A549 (cell line): Measurements from ENCODE around the gene MED9. TPM values are rescaled to one million over a fixed set of nuclear protein-coding genes. Genes with fewer than 3 reads are reported as not detected.

Source experiments
- ATAC-seq, 2 experiments: fragments of 200-7000 bp in 1 of 2; fragments of >200 bp in 1 of 2; cut with Nextera tagmentation in 1 of 2; cut with Tn5 transposase in 1 of 2; 3 replicates each; pipeline versions ENCODE4 v1.8.0 to v1.9.1; 2018 to 2020; ENCODE audit warnings: mild to moderate bottlenecking in 1 of 2, moderate library complexity in 1 of 2
- CTCF ChIA-PET: fragments of 300-600 bp; sonication (Branson Sonifier 250); formaldehyde crosslinking; extraction: SDS; loops from one replicate; lab custom pipeline; 2021; ENCODE audit warnings: antibody characterized with exemption, inconsistent platforms; lab: Yijun Ruan, JAX
- POLR2A ChIA-PET: fragments of 350-600 bp; formaldehyde crosslinking; extraction: SDS; loops from one replicate; lab custom pipeline; 2021; ENCODE audit warnings: antibody characterized with exemption, inconsistent platforms; lab: Yijun Ruan, JAX
- DNase-seq, 2 experiments: peaks; one replicate each; pipeline versions ENCODE4 v3.0.0 to v3.0.0-alpha.2; 2011 to 2016; ENCODE audit warnings: low read depth in 1 of 2, low spot score in 1 of 2
- FAIRE-seq: peaks from 2 replicates; lab custom pipeline; 2011; peaks lifted over from hg19 to GRCh38; lab: Jason Lieb, UNC
- H3K27ac ChIP-seq, 2 experiments: fragments of >200 bp; sonication (Bioruptor Twin); formaldehyde crosslinking; 3 replicates each; pipeline ENCODE4 v1.5.1; 2016 to 2017
- H3K4me1 ChIP-seq: fragments of >200 bp; sonication (Bioruptor Twin); formaldehyde crosslinking; 3 replicates; pipeline ENCODE4 v1.6.1; 2016
- H3K4me2 ChIP-seq: fragments of >200 bp; sonication (Bioruptor Twin); formaldehyde crosslinking; 3 replicates; pipeline ENCODE4 v1.6.1; 2016
- H3K4me3 ChIP-seq: fragments of >200 bp; sonication (Bioruptor Twin); formaldehyde crosslinking; 3 replicates; pipeline ENCODE4 v1.5.1; 2016
- H3K9me3 ChIP-seq: fragments of >200 bp; sonication (Bioruptor Twin); formaldehyde crosslinking; 3 replicates; pipeline ENCODE4 v1.6.1; 2016
- CBX2 ChIP-seq: fragments of 200-600 bp; sonication (generic); IDR thresholded peaks from 2 replicates; pipeline ENCODE4 v1.6.1; 2016; ENCODE audit warnings: low read depth, mild to moderate bottlenecking, borderline replicate concordance
- CHD2 ChIP-seq: fragments of 150-350 bp; IDR thresholded peaks from 2 replicates; pipeline ENCODE4 v1.6.1; 2014; ENCODE audit warnings: low read length; ENCODE audit not compliant: partially characterized antibody
- CHD4 ChIP-seq: fragments of 200-600 bp; sonication (generic); IDR thresholded peaks from 2 replicates; pipeline ENCODE4 v1.6.1; 2016; ENCODE audit warnings: antibody characterized with exemption, mild to moderate bottlenecking, borderline replicate concordance
- EHF ChIP-seq: fragments of 250-450 bp; sonication (Bioruptor Pico); IDR thresholded peaks from 2 replicates; pipeline ENCODE4 v1.5.0; 2020; ENCODE audit warnings: mild to moderate bottlenecking
- EHMT2 ChIP-seq: fragments of 200-600 bp; sonication (generic); IDR thresholded peaks from 2 replicates; pipeline ENCODE4 v1.6.1; 2016; ENCODE audit warnings: antibody characterized with exemption, low read depth, mild to moderate bottlenecking, moderate library complexity
- ESRRA ChIP-seq: fragments of 150-350 bp; IDR thresholded peaks from 2 replicates; pipeline ENCODE4 v1.6.1; 2014; ENCODE audit warnings: mild to moderate bottlenecking, low read length, borderline replicate concordance
- FOSB ChIP-seq: fragments of 250-450 bp; sonication (Bioruptor Pico); IDR thresholded peaks from 2 replicates; pipeline ENCODE4 v1.5.0; 2020; ENCODE audit warnings: mild to moderate bottlenecking, moderate library complexity
- FOSL2 ChIP-seq, 2 experiments: fragments of 450-650 bp in 1 of 2; fragments of >200 bp in 1 of 2; sonication (Bioruptor Twin) in 1 of 2; formaldehyde crosslinking; IDR thresholded peaks; 2 replicates each; pipeline versions ENCODE4 v1.5.0 to v1.6.1; 2016 to 2020; ENCODE audit warnings: mild to moderate bottlenecking in 1 of 2, moderate library complexity in 1 of 2
- FOXS1 ChIP-seq: fragments of 250-450 bp; sonication (Bioruptor Pico); IDR thresholded peaks from 2 replicates; pipeline ENCODE4 v1.5.0; 2020; ENCODE audit warnings: mild to moderate bottlenecking, moderate library complexity
- GATA3 ChIP-seq: IDR thresholded peaks from 2 replicates; pipeline ENCODE4 v1.6.1; 2012; ENCODE audit warnings: borderline replicate concordance
- HDAC2 ChIP-seq: fragments of 200-600 bp; sonication (generic); IDR thresholded peaks from 2 replicates; pipeline ENCODE4 v1.6.1; 2016
- HOXA7 ChIP-seq: fragments of 250-450 bp; sonication (Bioruptor Pico); IDR thresholded peaks from 2 replicates; pipeline ENCODE4 v1.5.0; 2020; ENCODE audit warnings: mild to moderate bottlenecking, moderate library complexity
- HOXB5 ChIP-seq: fragments of 250-450 bp; sonication (Bioruptor Pico); IDR thresholded peaks from 2 replicates; pipeline ENCODE4 v1.5.0; 2020; ENCODE audit warnings: mild to moderate bottlenecking, moderate library complexity
- MAFK ChIP-seq: fragments of 450-650 bp; IDR thresholded peaks from 2 replicates; pipeline ENCODE4 v1.6.1; 2014; ENCODE audit not compliant: partially characterized antibody
- MAX ChIP-seq: IDR thresholded peaks from 2 replicates; pipeline ENCODE4 v1.6.1; 2012
- NFE2L2 ChIP-seq: fragments of 150-350 bp; conservative IDR thresholded peaks from 2 replicates; pipeline ENCODE4 v1.6.1; 2014; ENCODE audit warnings: low read length
- NPAS2 ChIP-seq: fragments of 250-450 bp; sonication (Bioruptor Pico); IDR thresholded peaks from 2 replicates; pipeline ENCODE4 v1.8.0; 2022; ENCODE audit warnings: mild to moderate bottlenecking, moderate library complexity, borderline replicate concordance
- NR3C1 ChIP-seq: fragments of >200 bp; sonication (Bioruptor Twin); formaldehyde crosslinking; IDR thresholded peaks from 3 replicates; pipeline ENCODE4 v1.6.1; 2017
- PHF8 ChIP-seq: fragments of 200-600 bp; sonication (generic); IDR thresholded peaks from 2 replicates; pipeline ENCODE4 v1.6.1; 2016; ENCODE audit warnings: low read depth, mild to moderate bottlenecking, antibody characterized with exemption, moderate library complexity, borderline replicate concordance
- RARB ChIP-seq: fragments of 250-450 bp; sonication (Bioruptor Pico); IDR thresholded peaks from 2 replicates; pipeline ENCODE4 v1.8.0; 2021; ENCODE audit warnings: mild to moderate bottlenecking, moderate library complexity
- RNF2 ChIP-seq: fragments of 200-600 bp; sonication (generic); IDR thresholded peaks from 2 replicates; pipeline ENCODE4 v1.6.1; 2016; ENCODE audit warnings: low read depth, mild to moderate bottlenecking, antibody characterized with exemption, moderate library complexity, borderline replicate concordance
- SREBF2 ChIP-seq: fragments of 450-650 bp; IDR thresholded peaks from 2 replicates; pipeline ENCODE4 v1.6.1; 2014; ENCODE audit warnings: mild to moderate bottlenecking, moderate library complexity
- WGBS: methylation state at CpG from one replicate; pipeline ENCODE4 v1.1.6; 2017; ENCODE audit errors: missing lambda C conversion rate; 5-methylcytosine and 5-hydroxymethylcytosine counted together
- polyA plus RNA-seq, 4 experiments: library from polyadenylated mRNA; depleted of rRNA in 3 of 4; stranded (reverse); fragments of >200 nt; fragmentation: RNase III in 1 of 4; extraction: RNeasy Plus Mini Kit Qiagen cat#74134 plus additional on column Dnase treatment in 1 of 4; gene quantifications; 2 replicates in 3 of 4; 3 replicates in 1 of 4; pipeline ENCODE4 v1.2.3, GENCODE V29; 2011 to 2017
- TF ChIP-seq, protein P1 (sequence below): IDR thresholded peaks from 2 replicates; pipeline ENCODE4 v1.6.1; 2012; ENCODE audit warnings: low read depth, borderline replicate concordance
- TF ChIP-seq, protein P2 (sequence below): fragments of >200 bp; sonication (Bioruptor Twin); formaldehyde crosslinking; IDR thresholded peaks from 2 replicates; pipeline ENCODE4 v1.6.1; 2016

MED9 gene
- polyA plus RNA-seq, 2 of the 4 experiments (the other 2 are of a cell fraction) = 15.2 to 17.4 TPM

DNA sequence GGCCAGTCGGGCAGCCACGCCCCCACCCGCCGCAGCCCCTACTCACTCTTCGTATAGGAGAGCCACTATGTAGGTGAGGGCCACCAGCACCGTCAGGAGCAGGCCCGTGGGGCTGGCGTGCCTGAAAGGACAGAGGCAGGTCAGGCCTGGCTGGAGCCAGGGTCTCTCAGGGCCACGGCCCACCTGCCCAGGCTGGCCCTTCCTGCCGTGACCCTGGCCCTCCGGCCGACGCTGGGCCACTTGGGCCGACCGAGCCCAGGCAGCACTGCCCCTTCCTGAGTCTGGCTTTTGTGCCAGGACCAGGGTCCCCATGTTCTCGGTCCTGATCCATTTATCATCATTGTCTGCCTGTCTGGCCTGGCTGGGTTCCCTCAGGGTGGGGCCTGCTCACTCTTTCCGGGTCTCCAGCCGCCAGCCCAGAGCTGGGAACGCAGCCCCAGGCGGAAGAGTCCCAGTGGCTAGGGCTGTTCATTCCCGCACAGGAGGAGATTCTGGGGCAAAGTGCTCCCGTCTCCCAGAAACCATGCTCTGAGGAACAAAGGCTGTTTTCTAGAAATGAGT lies 29.5 kb downstream of the MED9 start:
- Histone ChIP-seq H3K4me3 (no peak overlapping the region), H3K4me1 (peaks cover 4% of the 10 kb centered on the region), H3K27ac (peak overlapping the region in 1 of 2 experiments; percentile 2; a peak in 1 of 6 replicates), H3K4me2 (no peak overlapping the region), H3K9me3 (no peaks in the 10 kb centered on the region)
- ATAC-seq (no peak), DNase-seq (no peak), FAIRE-seq (no peak)
- 91% methylated on average over 21 of the region's 22 CpGs for WGBS
- TF ChIP-seq NPAS2 (CRISPR knock-in tag) (no peak), MAFK (no peak), NR3C1 (no peak), RARB (no peak), GATA3 (no peak), CHD4 (no peak), HDAC2 (no peak), RNF2 (no peak), ESRRA (no peak), CHD2 (no peak), FOSB (CRISPR knock-in tag) (no peak), FOSL2 (IDR thresholded peaks at IDR 0.05) (no peak), FOSL2 (CRISPR knock-in tag; IDR thresholded peaks at IDR 0.05) (no peak), SREBF2 (no peak), PHF8 (no peak), HOXB5 (CRISPR knock-in tag) (no peak)
- TF ChIP-seq, protein P1, sequence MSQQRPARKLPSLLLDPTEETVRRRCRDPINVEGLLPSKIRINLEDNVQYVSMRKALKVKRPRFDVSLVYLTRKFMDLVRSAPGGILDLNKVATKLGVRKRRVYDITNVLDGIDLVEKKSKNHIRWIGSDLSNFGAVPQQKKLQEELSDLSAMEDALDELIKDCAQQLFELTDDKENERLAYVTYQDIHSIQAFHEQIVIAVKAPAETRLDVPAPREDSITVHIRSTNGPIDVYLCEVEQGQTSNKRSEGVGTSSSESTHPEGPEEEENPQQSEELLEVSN = no peak
- CTCF ChIA-PET = interaction anchor here (1.0 to 5.4 kb wide), 4 partner anchors 9 to 152 kb away, joined by 3 to 42 read pairs (median 26); partner anchors contain the start of gene RASD1
- POLR2A ChIA-PET = interaction anchor here (1.5 to 1.6 kb wide), 2 partner anchors 10 to 85 kb away, joined by 4 to 7 read pairs; partner anchors contain the start of genes PEMT and RASD1

DNA sequence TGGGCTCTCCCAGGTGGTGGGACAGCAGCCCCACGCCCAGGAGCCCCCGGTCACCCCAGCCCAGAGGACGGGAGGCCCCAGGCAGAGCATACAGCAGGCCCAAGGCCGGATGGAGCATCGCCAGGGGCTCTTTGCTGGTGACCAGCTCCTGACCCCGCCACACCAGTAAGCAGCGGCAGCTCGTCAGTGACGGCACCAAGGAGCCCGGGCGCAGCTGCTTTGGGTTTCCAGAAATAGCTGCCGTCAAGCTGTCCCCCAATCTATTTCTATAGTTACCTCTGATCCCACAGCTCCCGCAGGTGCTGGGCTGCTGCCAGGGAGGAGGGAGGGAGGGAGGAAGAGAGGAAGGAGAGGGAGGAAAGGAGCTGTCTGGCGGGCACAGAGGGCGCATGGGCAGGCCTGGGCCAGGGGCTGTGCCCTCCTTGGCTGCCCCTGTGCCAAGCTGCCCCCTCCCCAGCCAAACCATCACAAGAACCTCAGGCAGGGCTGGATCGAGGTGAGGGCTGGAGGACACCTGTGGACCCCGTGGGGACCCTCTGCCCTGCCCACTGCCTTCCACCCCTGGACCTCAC lies 30.2 kb downstream of the MED9 start:
- DNase-seq (no peak), ATAC-seq (no peak), FAIRE-seq (no peak)
- no peak overlapping the region for H3K4me2 ChIP-seq
- 73% methylated on average over 15 of the region's 17 CpGs for WGBS
- no peak overlapping the region for H3K27ac ChIP-seq
- no peak overlapping the region for H3K4me3 ChIP-seq
- H3K4me1 ChIP-seq = peaks cover 12% of the 10 kb centered on the region
- TF ChIP-seq FOXS1 (CRISPR knock-in tag) = no peak
- no peak for TF ChIP-seq NR3C1
- TF ChIP-seq EHMT2 = no peak
- no peak for TF ChIP-seq MAX
- TF ChIP-seq NFE2L2 = no peak
- no peak for TF ChIP-seq ESRRA
- TF ChIP-seq GATA3 = no peak
- TF ChIP-seq HOXA7 (CRISPR knock-in tag) = no peak
- no peak for TF ChIP-seq FOSB (CRISPR knock-in tag)
- TF ChIP-seq EHF = no peak
- TF ChIP-seq, protein P2, sequence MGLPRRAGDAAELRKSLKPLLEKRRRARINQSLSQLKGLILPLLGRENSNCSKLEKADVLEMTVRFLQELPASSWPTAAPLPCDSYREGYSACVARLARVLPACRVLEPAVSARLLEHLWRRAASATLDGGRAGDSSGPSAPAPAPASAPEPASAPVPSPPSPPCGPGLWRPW = no peak
- no peak for TF ChIP-seq CBX2
- ChIA-PET POLR2A (interaction anchor here (1.5 to 1.6 kb wide), 2 partner anchors 11 to 85 kb away, joined by 4 to 7 read pairs; partner anchors contain the start of genes PEMT and RASD1), CTCF (interaction anchor here (1.0 to 5.4 kb wide), 5 partner anchors 10 to 152 kb away, joined by 3 to 42 read pairs (median 19); partner anchors contain the start of gene RASD1)
- no peaks in the 10 kb centered on the region for H3K9me3 ChIP-seq
